Measurements from ENCODE around the gene SLC12A3.
"Not testable (repeated sequence)": the region's sequence is repeated elsewhere in the genome, so short reads cannot be mapped to it uniquely, and the experiment has no call there.

The SLC12A3 gene

GRCh38 chr16:56923481-56924091 is 58.6 kb downstream of the SLC12A3 start:
- DNase-seq = no peak

- DNase-seq = no peak
Measured at GRCh38 chr16:56927471-56927870, 62.5 kb downstream of the SLC12A3 start.

DNA sequence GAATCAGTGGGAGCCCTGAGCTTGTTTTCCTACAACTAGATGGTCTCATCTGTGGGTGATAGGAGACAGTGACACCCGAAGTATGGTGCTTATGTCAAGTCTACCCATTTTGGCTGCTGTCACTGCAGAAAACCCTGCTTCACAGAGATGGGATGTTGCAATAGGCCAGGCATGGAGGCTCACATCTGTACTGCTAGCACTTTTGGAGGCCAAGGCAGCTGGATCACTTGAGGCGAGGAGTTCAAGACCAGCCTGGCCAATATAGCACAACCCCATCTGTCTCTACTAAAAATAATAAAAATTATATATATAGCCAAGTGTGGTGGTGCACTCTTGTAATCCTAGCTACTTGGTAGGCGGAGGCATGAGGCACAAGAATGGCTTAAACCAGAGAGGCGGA is 64.6 kb downstream of the SLC12A3 start:
- DNase-seq = no peak

DNA sequence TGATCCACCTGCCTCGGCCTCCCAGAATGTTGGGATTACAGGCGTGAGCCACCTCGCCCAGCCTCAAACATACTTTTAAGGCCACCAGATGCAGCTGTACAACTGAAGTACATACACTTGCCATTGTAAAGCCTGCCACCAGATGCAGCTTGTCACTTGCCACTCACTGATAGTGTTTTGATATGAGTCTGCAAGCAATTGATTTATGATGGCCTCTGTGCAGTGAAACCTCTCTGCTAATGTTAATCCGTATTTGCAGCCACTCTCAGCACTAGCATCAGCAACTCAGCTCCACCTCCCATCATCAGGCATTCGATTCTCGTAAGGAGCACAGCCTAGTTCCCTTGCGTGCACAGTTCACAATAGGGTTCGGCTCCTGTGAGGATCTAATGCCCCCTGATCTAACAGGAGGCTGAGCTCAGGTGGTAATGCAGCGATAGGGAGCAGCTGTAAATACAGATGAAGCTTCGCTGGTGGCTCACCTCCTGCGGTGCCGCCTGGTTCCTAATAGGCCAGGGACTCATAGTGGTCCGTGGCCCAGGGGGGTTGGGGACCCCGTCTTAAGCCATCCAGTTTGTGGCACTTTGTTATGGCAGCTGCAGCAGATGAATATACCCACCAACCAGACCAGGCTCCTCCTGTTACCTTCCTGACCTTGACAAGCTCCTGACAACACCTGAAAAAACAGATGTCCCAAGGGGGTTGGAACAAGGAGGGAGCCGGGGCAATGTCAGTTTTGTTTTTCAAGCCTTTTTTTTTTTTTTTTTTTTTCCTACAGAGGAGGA is 65.7 kb downstream of the SLC12A3 start:
- no peak for DNase-seq

- DNase-seq = no peak
Measured at GRCh38 chr16:56931271-56931891, 66.4 kb downstream of the SLC12A3 start.

DNA sequence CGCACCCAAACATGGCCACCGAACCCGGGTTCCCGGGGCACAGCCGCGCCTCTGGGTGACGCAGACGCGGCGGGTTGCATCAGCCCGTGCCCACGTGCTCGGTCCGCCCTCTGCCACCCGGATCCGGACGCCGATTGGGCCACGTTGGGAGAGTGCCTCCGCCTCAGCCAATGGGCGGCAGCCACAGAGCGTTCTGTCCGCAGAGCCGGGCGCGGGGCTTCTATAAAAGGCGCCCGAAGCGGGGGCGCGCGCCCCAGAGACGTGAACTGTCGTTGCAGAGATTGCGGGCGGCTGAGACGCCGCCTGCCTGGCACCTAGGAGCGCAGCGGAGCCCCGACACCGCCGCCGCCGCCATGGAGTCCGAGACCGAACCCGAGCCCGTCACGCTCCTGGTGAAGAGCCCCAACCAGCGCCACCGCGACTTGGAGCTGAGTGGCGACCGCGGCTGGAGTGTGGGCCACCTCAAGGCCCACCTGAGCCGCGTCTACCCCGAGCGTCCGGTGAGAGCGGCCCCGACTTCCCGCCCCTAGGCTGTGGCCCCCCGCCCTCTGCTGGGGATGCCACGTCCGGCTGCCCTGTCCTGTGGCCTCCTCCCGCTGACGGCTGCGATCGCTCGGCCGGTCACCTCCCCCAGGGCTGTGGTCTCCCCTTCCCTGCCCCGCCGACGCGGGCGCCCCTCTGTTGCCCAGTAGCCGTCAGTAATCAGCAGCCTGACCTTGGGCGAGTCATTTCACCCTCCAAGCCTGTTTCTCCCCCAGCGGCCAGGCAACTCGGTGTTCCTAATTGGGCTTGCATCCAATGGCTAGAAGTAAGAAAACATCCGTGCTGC is 67.1 kb downstream of the SLC12A3 start, which contains the start of gene HERPUD1:
TSS of gene HERPUD1 (plus strand) at position 251 of the 829 bp plus-strand sequence. CDS start at position 354, 103 bp downstream.
- DNase-seq = peak; percentile 99

GRCh38 chr16:56932721-56933619 is 68.0 kb downstream of the SLC12A3 start:
- peak; percentile 39 for DNase-seq

DNA sequence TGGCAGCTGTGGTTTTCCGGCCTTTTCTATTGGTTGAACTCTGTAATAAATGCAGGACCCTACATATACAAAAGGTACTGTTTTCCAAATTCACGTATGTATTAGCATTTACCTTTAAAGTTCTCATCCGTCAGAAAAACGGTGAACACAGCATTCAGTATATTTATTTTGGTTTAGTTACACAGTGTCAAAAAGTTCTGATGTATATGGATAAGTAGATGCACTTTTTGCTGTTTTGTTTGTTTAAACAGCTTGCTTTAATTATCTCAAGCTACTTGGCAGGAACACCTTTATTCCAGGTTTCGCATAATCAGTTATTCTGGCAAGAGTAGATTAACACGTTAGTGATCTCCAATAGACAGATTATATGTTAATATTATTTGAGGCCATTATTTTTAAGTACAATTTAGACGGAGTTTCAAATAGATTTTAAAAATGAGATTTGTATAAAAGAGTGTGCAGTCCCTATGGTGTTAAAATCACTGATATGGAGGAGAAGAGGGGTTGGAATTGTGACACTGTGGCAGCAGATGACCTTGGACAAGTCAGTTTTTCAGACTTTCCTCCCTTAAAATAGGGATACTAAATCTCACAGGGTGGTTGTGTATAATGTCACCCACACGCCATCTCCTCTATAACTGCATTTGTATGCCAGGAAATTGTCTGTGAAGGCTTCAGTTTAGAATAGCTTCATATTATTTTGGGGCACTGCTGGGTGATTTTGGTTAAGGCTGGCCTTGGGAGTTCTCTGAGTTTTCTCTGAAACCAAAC is 69.0 kb downstream of the SLC12A3 start:
- DNase-seq = no peak

DNA sequence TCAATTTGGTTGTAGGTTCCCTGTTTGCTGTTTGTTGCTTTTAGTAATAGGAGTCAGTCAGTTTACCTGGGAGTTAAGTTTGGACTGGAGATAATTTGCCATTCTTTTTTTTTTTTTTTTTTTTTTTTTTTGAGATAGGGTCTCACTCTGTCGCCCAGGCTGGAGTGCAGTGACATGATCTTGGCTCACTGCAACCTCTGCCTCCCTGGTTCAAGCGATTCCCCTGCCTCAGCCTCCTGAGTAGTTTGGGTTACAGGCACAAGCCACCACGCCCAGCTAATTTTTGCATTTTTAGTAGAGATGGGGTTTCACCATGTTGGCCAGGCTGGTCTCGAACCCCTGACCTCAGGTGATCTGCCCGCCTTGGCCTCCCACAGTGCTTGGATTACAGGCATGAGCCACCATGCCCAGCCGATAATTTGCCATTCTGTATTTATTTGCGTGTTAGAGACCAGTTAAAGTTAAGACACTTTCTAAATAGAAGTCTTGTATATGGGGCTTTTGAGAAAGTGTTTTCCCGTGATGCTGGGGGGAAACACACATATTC is 69.7 kb downstream of the SLC12A3 start:
- not testable (repeated sequence) for DNase-seq

DNA sequence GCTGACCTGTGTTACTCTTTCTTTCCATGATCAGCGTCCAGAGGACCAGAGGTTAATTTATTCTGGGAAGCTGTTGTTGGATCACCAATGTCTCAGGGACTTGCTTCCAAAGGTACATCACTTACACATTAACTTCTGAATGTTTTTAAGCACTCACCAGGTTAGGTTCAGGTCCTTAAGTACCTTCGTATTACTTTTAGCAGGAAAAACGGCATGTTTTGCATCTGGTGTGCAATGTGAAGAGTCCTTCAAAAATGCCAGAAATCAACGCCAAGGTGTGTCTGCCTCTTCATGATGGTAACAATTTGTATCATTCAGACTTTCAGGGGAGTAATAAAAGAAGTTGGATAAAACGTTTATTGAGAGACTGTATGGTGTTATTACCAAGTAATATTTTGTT is 70.2 kb downstream of the SLC12A3 start:
- no peak for DNase-seq

- no peak for DNase-seq
Measured at GRCh38 chr16:56936491-56936890, 71.5 kb downstream of the SLC12A3 start.

- no peak for DNase-seq
Measured at GRCh38 chr16:56936950-56937349, 71.9 kb downstream of the SLC12A3 start.

GRCh38 chr16:56938664-56939513 is 73.9 kb downstream of the SLC12A3 start:
- peak; percentile 72 for DNase-seq

DNA sequence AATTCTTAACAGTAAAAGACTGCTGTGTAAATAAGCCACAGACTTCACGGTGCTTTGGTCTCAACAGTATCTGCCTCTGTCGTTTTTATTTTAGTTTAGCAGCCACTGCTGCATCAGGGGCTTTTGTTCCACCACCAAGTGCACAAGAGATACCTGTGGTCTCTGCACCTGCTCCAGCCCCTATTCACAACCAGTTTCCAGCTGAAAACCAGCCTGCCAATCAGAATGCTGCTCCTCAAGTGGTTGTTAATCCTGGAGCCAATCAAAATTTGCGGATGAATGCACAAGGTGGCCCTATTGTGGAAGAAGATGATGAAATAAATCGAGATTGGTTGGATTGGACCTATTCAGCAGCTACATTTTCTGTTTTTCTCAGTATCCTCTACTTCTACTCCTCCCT is 74.8 kb downstream of the SLC12A3 start:
- DNase-seq = no peak

DNA sequence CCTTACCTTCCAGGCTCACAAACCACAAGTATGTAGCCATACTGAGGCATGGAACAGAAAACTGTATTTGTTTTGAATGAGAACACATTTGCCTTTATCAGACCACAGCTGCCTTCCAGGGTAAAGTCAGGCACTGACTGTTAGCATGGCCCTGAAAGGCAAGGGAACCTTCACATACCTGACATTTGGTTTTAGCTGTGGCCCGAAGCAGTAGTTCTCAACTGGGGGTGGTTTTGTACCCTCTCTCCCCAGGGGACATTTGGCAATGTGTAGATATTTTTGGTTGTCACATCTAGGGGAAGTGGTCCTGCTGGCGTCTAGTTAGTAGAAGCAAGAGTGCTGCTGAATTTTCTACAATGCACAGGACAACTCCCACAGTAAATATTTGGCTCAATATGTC is 76.1 kb downstream of the SLC12A3 start:
- DNase-seq = no peak

GRCh38 chr16:56941856-56942331 is 76.9 kb downstream of the SLC12A3 start:
- no peak for DNase-seq

GRCh38 chr16:56943761-56944375 is 78.9 kb downstream of the SLC12A3 start:
- no peak for DNase-seq

- DNase-seq = no peak
Measured at GRCh38 chr16:56944954-56945839, 80.2 kb downstream of the SLC12A3 start.

Data from CD4-positive, alpha-beta T cell treated with Interleukin-4 for 4 hours (primary cell).